ENCODE results near the gene CCDC127.

The CCDC127 gene

DNA sequence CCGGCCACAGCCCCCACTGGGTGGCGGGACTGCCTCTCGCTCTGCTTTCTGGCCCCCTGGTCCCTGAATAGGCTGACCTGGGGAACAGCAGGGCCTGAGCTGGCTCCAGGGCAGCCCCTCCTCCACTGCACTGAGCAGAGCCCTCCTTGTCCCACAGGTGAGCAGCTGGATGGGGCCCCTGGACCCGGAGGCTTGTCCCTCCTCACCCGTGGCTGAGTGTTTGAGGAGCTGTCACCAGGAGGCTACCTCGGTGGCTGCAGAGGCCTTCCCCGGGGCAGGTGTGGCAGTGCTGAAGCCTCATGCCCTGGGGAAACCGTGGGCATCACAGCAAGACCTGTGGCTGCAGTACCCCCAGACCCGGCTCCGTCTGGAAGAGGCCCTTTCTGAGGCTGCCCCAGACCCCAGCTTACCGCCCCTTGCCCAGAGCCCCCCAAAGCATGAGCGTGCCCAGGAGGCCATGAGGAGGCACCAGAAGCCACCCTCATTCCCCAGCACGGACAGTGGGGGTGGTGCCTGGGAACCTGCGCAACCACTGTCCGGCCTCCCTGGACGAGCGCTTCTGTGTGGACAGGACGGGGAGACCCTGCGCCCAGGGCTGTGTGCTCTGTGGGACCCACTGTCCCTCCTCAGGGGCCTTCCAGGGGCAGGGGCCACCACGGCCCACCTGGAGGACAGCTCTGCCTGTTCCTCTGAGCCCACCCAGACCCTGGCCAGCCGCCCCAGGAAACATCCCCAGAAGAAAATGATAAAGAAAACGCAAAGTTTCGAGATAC lies 55.2 kb downstream of the CCDC127 start:
- Histone ChIP-seq H3K4me2 (ENCODE audit: insufficient read depth, low read length) (no peak overlapping the region), H3K27ac (ENCODE audit: low read length) (no peak overlapping the region), H3K4me1 (ENCODE audit: insufficient read depth, low read length) (no peaks in the 10 kb centered on the region), H3K27me3 (ENCODE audit: insufficient read depth, low read length, poor library complexity) (no peaks in the 10 kb centered on the region), H3K9ac (ENCODE audit: low read depth, low read length) (no peak overlapping the region), H3K36me3 (ENCODE audit: insufficient read depth, low read length) (no peaks in the 10 kb centered on the region), H3K4me3 (ENCODE audit: low read depth in 1 of 2, low read length in 2 of 2) (no peak overlapping the region), H3K9me3 (ENCODE audit: insufficient read depth, low read length, severe bottlenecking) (no peaks in the 10 kb centered on the region), H4K20me1 (ENCODE audit: insufficient read depth, low read length) (no peaks in the 10 kb centered on the region; the same call in 1 of the 2 replicates), H2AFZ (ENCODE audit: low read depth, low read length) (no peak overlapping the region), H3K79me2 (ENCODE audit: insufficient read depth, low read length) (no peaks in the 10 kb centered on the region)
- no peak for TF ChIP-seq EZH2 (IDR thresholded peaks at IDR 0.05; ENCODE audit: borderline replicate concordance, low read depth, low read length, severe bottlenecking)
- TF ChIP-seq, protein P1, sequence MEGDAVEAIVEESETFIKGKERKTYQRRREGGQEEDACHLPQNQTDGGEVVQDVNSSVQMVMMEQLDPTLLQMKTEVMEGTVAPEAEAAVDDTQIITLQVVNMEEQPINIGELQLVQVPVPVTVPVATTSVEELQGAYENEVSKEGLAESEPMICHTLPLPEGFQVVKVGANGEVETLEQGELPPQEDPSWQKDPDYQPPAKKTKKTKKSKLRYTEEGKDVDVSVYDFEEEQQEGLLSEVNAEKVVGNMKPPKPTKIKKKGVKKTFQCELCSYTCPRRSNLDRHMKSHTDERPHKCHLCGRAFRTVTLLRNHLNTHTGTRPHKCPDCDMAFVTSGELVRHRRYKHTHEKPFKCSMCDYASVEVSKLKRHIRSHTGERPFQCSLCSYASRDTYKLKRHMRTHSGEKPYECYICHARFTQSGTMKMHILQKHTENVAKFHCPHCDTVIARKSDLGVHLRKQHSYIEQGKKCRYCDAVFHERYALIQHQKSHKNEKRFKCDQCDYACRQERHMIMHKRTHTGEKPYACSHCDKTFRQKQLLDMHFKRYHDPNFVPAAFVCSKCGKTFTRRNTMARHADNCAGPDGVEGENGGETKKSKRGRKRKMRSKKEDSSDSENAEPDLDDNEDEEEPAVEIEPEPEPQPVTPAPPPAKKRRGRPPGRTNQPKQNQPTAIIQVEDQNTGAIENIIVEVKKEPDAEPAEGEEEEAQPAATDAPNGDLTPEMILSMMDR (IDR thresholded peaks at IDR 0.05; ENCODE audit: borderline replicate concordance, extremely low read depth, low read length, poor library complexity, severe bottlenecking): no peak
- no peak for ATAC-seq (ENCODE audit: insufficient read depth, low read depth)
- no peak for DNase-seq

DNA sequence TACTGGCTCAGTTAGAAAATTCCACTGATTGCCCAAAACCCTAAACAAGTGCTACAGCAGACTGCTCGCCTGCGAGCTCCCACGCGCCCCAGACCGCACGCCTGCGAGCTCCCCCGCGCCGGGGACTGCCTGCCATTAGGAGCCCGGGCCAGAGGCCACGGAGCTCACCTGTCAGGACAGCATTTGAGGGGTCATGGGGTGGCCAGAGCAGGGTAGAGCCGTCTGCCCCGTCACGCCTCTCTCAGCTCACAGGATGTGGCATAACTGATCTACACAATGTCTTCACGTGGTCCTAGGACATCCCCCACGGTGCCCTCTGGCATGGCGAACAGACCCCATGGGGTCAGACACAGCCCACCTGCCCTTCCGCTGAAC lies 55.8 kb downstream of the CCDC127 start:
- no peaks in the 10 kb centered on the region; the same call in 1 of the 2 replicates for H4K20me1 ChIP-seq (ENCODE audit: insufficient read depth, low read length)
- no peak for DNase-seq
- no peak overlapping the region for H3K4me3 ChIP-seq (ENCODE audit: low read depth in 1 of 2, low read length in 2 of 2)
- H2AFZ ChIP-seq (ENCODE audit: low read depth, low read length): no peak overlapping the region
- no peaks in the 10 kb centered on the region for H3K79me2 ChIP-seq (ENCODE audit: insufficient read depth, low read length)
- H3K27ac ChIP-seq (ENCODE audit: low read length): no peak overlapping the region
- no peaks in the 10 kb centered on the region for H3K27me3 ChIP-seq (ENCODE audit: insufficient read depth, low read length, poor library complexity)
- no peak overlapping the region for H3K4me2 ChIP-seq (ENCODE audit: insufficient read depth, low read length)
- ATAC-seq (ENCODE audit: insufficient read depth, low read depth): no peak
- H3K9ac ChIP-seq (ENCODE audit: low read depth, low read length): no peak overlapping the region
- TF ChIP-seq EZH2 (IDR thresholded peaks at IDR 0.05; ENCODE audit: borderline replicate concordance, low read depth, low read length, severe bottlenecking): no peak
- TF ChIP-seq, protein P1 (IDR thresholded peaks at IDR 0.05; ENCODE audit: borderline replicate concordance, extremely low read depth, low read length, poor library complexity, severe bottlenecking): no peak
- no peaks in the 10 kb centered on the region for H3K9me3 ChIP-seq (ENCODE audit: insufficient read depth, low read length, severe bottlenecking)
- H3K36me3 ChIP-seq (ENCODE audit: insufficient read depth, low read length): no peaks in the 10 kb centered on the region
- no peaks in the 10 kb centered on the region for H3K4me1 ChIP-seq (ENCODE audit: insufficient read depth, low read length)

- no peak overlapping the region for H2AFZ ChIP-seq (ENCODE audit: low read depth, low read length)
- no peaks in the 10 kb centered on the region for H3K9me3 ChIP-seq (ENCODE audit: insufficient read depth, low read length, severe bottlenecking)
- H3K4me3 ChIP-seq (ENCODE audit: low read depth in 1 of 2, low read length in 2 of 2): no peak overlapping the region
- H3K9ac ChIP-seq (ENCODE audit: low read depth, low read length): no peak overlapping the region
- H4K20me1 ChIP-seq (ENCODE audit: insufficient read depth, low read length): no peaks in the 10 kb centered on the region; the same call in 1 of the 2 replicates
- TF ChIP-seq, protein P1 (IDR thresholded peaks at IDR 0.05; ENCODE audit: borderline replicate concordance, extremely low read depth, low read length, poor library complexity, severe bottlenecking): no peak
- no peak for TF ChIP-seq EZH2 (IDR thresholded peaks at IDR 0.05; ENCODE audit: borderline replicate concordance, low read depth, low read length, severe bottlenecking)
- no peak overlapping the region for H3K27ac ChIP-seq (ENCODE audit: low read length)
- DNase-seq (no peak), ATAC-seq (ENCODE audit: insufficient read depth, low read depth) (no peak)
- H3K27me3 ChIP-seq (ENCODE audit: insufficient read depth, low read length, poor library complexity): no peaks in the 10 kb centered on the region
- H3K4me2 ChIP-seq (ENCODE audit: insufficient read depth, low read length): no peak overlapping the region
- no peaks in the 10 kb centered on the region for H3K79me2 ChIP-seq (ENCODE audit: insufficient read depth, low read length)
- H3K36me3 ChIP-seq (ENCODE audit: insufficient read depth, low read length): no peaks in the 10 kb centered on the region
- H3K4me1 ChIP-seq (ENCODE audit: insufficient read depth, low read length): no peaks in the 10 kb centered on the region
Observed at GRCh38 chr5:161803-162110, 56.2 kb downstream of the CCDC127 start.
